HAP-1 (cell line): ENCODE results near the gene BHLHE23.
A peak's percentile ranks its signal among the peaks of the same experiment; 100 is the strongest.

Source experiments
- DNase-seq, 2 experiments: peaks; one replicate each; pipeline ENCODE4 v3.0.0-alpha.2; 2016 to 2020; ENCODE audit warnings: low spot score in 2 of 2
- H3K27me3 ChIP-seq: fragments of 250-450 bp; sonication (Bioruptor Pico); 2 replicates; pipeline ENCODE4 v1.5.1; 2020; ENCODE audit warnings: low read depth, mild to moderate bottlenecking, moderate library complexity
- H3K36me3 ChIP-seq: fragments of 250-450 bp; sonication (Bioruptor Pico); replicated peaks from 2 replicates; pipeline ENCODE4 v1.5.1; 2020; ENCODE audit warnings: mild to moderate bottlenecking
- H3K4me1 ChIP-seq: fragments of 250-450 bp; sonication (Bioruptor Pico); 2 replicates; pipeline ENCODE4 v1.5.1; 2020; ENCODE audit warnings: mild to moderate bottlenecking
- H3K4me3 ChIP-seq: fragments of 250-450 bp; sonication (Bioruptor Pico); 2 replicates; pipeline ENCODE4 v1.5.1; 2020; ENCODE audit warnings: mild to moderate bottlenecking, moderate library complexity
- H3K9me3 ChIP-seq: fragments of 250-450 bp; sonication (Bioruptor Pico); 2 replicates; pipeline ENCODE4 v1.5.1; 2020; ENCODE audit warnings: mild to moderate bottlenecking, moderate library complexity
- in situ Hi-C: fragments of 300-500 bp; cut with MboI; formaldehyde crosslinking; loops from 3 replicates; pipeline ENCODE4 v1.14.3; 2020; ENCODE audit warnings: low sequenced_read_pairs, inconsistent platforms, mixed read lengths

The BHLHE23 gene

DNA sequence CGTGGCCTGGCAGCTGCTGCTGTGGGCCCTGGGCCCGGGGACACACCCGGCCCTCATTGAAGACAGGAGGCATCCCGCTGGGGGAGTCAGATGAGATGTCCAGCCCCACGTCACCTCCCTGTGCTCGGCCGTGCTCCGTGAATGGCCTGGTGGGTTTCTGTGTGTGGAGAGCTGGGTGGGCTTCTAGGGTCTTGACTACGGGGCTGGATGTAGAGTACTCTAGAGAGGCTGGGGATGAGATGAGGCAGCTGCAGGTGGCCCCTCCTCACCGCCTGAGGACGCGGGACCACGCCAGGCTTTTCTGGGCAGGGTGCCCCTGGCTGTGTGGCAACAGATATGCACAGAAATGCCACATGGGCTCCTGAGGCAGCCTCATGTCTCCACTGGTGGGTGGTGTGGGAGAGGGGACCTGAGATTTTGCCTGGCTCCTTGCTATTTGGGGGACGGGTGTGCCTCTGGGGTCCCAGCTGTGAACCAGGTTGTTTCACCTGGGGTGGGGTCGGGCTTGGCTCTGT lies 8.4 kb upstream of the BHLHE23 start:
- Histone ChIP-seq H3K4me1 (no peaks in the 10 kb centered on the region), H3K36me3 (no peaks in the 10 kb centered on the region), H3K4me3 (no peak overlapping the region), H3K27me3 (peaks cover 74% of the 10 kb centered on the region), H3K9me3 (peaks cover 6% of the 10 kb centered on the region)
- in situ Hi-C loops = no loop called here
- no peak for DNase-seq

DNA sequence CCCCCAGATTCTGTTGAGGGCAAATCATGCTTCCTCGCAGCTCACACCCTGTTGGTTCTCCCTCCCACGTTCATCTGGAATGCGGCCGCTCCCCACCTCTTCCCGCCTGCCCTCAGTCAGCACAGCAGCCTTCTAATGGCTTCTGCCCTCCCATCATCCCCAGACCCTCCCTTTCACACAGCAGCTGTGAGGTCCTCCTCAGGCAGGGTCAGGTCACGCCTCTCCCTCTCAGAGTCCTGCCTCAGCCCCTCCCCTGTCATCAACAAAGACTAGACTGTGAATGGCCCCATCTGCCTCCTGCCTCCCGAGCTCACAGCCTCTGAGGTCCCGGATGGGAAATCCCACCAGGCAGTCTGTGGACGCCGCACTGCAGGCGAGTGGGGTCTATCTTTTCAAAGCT lies 7.9 kb upstream of the BHLHE23 start:
- in situ Hi-C loops = no loop called here
- Histone ChIP-seq H3K4me1 (no peaks in the 10 kb centered on the region), H3K36me3 (no peaks in the 10 kb centered on the region), H3K27me3 (peaks cover 78% of the 10 kb centered on the region), H3K4me3 (no peak overlapping the region), H3K9me3 (peaks cover 6% of the 10 kb centered on the region)
- peak; percentile 9 to 32 for DNase-seq

DNA sequence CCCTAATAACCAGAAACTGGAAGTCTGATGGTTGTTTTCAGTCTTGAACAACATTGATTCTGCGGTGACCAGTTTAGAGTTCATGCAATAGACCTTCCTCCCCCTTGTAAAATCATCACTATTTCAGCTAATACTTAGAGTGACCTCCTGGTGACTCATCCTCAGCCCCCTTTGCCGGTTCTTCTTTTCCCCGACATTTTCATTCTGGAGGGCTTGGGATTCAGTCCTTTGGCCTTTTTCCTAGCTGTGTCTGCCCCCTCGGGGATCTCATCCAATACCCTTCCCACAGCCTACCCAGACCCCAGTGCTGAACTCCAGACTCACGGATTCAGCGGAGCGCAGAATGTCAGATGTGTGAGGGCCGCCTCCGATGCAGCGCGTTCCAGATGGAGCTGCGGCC lies 7.5 kb upstream of the BHLHE23 start:
- H3K36me3 ChIP-seq = no peaks in the 10 kb centered on the region
- in situ Hi-C loops = no loop called here
- H3K9me3 ChIP-seq = peaks cover 6% of the 10 kb centered on the region
- H3K4me3 ChIP-seq = no peak overlapping the region
- no peak for DNase-seq
- no peaks in the 10 kb centered on the region for H3K4me1 ChIP-seq
- H3K27me3 ChIP-seq = peaks cover 80% of the 10 kb centered on the region

DNA sequence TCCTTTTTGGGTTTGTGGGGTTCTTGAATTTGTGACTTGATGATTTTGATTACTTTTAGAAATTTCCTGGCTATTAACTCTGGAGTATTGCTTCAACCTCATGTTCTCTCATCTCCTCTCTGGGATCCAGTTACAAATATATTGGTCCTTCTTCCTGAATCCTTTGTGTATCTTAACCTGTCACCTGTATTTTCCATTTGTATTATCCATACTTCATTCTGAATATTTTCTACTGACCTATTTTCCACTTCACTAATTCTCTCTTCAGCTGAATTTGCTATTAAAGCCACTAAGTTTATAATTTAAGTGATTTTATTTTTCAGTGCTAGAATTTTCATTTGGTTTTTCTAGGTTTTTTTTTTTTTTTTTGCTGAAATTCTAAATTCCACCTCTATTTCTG lies 6.4 kb upstream of the BHLHE23 start:
- H3K9me3 ChIP-seq = peaks cover 6% of the 10 kb centered on the region
- DNase-seq = no peak
- in situ Hi-C loops = no loop called here
- no peaks in the 10 kb centered on the region for H3K36me3 ChIP-seq
- H3K4me3 ChIP-seq = no peak overlapping the region
- peaks cover 82% of the 10 kb centered on the region for H3K27me3 ChIP-seq
- no peaks in the 10 kb centered on the region for H3K4me1 ChIP-seq

DNA sequence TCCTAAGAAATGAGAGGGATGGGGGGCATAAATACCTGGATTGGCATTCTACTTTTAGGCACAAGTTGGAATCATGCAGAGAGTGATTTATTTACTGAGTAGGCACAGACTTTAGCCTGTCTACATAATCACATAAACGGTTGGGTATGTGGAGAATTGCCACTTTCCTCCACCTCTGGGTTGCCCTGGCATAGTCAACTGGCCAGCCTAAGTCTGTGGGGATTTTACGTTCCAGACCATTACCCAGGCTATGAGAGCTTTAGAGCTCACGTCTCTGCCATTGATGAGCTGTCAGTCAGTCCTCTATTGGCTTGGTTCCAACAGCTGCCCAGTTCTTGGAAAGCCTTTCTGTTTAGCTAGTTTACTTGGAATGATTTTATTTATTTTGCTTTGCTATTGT lies 5.0 kb upstream of the BHLHE23 start:
- peaks cover 85% of the 10 kb centered on the region for H3K27me3 ChIP-seq
- H3K4me3 ChIP-seq = no peak overlapping the region
- H3K9me3 ChIP-seq = peaks cover 6% of the 10 kb centered on the region
- no peaks in the 10 kb centered on the region for H3K36me3 ChIP-seq
- no peaks in the 10 kb centered on the region for H3K4me1 ChIP-seq
- in situ Hi-C loops = no loop called here
- DNase-seq = no peak

DNA sequence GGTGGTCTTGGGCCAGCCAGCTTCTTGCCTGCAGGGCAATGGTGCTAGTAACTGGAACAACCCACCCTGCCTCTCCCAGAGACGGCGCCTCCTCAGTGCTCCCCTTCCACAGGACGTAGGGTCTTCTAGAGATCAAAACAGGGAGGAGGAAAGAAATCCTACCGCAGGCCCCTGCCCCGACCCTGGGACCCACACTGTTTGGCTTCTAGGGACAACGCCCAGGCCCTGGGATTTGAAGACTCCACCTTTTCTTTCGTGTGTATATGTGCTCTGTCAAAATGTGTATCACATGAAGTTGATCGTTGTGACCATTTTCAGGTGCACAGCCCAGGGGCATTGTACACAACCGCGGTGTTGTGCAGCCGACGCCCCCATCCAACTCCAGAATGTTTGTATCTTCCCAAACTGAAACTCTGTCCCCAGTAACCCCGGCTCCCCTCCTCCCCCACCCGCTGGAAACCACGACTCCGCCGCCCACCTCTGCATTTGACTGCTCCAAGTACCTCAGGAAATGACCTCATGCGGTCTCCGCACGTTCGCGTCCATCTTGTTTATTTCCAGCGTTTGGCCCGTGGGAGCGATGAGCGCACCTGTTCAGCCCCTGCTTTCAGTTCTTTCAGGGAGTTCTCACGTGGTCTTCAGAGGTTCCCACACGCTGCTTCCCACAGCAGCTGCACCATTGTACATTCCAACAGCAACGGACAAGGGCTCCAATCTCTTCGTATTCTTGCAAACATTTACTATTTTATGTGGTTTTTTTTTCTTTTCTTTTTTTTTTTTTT lies 3.4 kb upstream of the BHLHE23 start:
- Histone ChIP-seq H3K9me3 (peaks cover 6% of the 10 kb centered on the region), H3K4me1 (no peaks in the 10 kb centered on the region), H3K4me3 (no peak overlapping the region), H3K36me3 (no peaks in the 10 kb centered on the region), H3K27me3 (peaks cover 87% of the 10 kb centered on the region)
- in situ Hi-C loops = loop anchor here (10.0 kb wide), 1 partner anchor 105 kb away; no protein-coding TSS in a partner anchor
- no peak for DNase-seq

DNA sequence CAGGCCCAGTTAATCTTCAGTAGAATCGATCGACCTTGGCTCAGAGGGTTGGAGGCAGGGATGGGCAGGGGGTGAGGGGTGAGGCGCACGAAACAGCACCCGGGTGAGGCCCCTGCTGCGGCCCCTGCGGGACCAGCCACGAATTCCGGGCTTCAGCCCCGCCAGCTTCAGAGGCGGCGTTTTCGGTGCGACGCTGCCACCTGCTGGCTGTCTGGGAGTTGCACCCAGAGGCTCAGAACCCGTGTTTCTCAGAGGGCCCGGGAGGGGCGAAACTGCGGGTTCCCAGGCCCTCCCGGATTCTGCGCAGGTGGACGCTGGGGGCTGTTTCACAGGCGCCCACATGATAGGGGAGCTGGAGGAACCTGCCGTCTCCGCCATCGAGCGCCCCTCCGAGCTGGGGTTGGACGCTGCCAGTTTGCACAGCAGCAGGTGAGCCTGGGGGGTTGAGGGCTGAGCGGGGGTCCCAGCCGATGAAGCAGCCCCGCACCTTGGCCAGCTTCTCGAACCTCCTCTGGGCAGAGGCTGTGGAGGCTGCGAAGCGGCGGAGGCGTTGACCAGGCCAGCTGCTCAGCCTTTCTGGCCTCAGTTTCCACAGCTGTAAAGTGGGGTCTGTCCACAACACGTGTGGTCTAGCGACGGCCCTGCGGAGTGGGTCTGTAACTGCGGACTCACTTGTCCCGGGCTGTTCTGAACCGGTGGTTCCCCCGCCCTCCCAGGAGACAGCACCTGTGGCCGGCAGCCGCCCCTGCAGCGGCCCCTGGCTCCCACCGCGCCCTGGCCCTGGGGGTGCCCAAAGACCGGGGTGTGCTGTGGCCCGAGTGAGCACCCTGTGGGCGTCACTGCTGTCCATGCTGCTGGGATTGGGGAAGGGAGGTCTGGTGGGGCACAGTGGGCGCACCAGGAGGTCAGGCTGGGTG lies 2.5 kb upstream of the BHLHE23 start:
- peak; percentile 41 to 88 for DNase-seq
- Histone ChIP-seq H3K4me3 (no peak overlapping the region), H3K36me3 (no peaks in the 10 kb centered on the region), H3K9me3 (peaks cover 6% of the 10 kb centered on the region), H3K4me1 (no peaks in the 10 kb centered on the region), H3K27me3 (peaks cover 89% of the 10 kb centered on the region)
- in situ Hi-C loops = loop anchor here (10.0 kb wide), 1 partner anchor 105 kb away; no protein-coding TSS in a partner anchor

DNA sequence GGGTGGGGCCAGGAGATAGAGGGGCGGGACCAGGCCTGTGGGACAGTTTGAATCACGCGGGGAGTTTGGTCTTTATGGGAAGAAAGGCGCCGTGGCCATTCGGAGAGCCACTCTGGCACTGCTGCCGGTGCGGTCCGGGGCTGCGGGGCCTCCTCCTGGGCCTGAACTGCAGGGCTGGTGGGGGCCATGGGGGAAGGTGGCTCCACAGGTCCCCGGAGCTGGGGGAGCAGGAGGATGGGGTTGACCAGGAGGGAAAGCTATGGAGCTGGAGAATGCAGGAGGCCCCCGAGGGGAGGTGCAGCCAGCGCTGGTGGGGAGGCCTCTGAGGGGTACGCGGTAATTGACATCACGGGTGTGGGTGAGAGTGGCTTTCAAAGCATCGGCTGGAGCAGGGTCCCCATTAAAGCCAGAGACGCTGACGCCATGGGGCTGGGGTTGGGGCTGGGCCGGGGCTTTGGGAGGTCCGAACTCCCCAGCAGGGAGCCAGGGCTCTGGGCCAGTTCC lies 1.8 kb upstream of the BHLHE23 start:
- no peak overlapping the region for H3K4me3 ChIP-seq
- DNase-seq = no peak
- H3K9me3 ChIP-seq = peaks cover 6% of the 10 kb centered on the region
- H3K36me3 ChIP-seq = no peaks in the 10 kb centered on the region
- H3K27me3 ChIP-seq = peaks cover 89% of the 10 kb centered on the region
- H3K4me1 ChIP-seq = no peaks in the 10 kb centered on the region
- in situ Hi-C loops = loop anchor here (10.0 kb wide), 1 partner anchor 104 kb away; no protein-coding TSS in a partner anchor

DNA sequence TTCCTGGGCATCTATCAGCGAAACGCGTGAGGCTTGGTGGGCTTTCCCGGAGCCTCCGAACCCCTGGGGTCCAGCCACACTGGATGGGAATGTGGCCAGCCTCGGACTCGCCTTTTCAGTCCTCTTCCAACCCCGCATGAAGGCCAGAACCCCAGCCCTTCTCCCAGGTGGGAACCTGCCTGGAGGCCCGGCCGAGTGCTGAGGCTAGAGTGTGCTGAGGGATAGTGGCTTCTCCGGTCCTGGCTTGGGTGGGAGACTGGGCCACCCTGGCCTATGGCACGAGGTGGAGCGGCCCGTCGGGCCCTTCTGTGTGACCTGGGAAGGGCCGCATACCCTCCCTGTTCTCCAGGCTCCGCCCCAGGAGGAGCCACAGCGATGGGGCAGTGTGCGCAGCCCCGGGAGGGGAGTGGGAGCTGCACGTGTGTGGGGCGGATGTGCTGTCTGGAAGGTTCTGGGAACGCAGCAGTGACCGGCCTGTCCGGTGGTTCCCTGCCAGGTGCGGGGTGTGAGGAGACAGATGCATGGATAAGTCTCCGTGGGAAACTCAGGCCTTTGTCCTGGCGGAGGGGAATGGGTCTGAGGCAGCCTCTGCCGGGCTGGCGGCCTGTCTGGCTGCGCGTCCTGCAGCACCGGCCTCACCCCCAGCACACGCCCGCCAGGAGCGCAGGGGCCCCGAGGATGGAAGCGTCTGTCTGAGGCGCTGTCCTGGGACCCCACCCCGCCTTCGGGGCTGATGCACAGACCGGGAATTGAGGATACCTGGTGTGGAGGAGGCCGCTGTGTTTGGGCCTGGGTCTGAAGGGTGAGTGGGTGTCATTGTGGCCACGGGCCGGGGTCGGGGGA lies 1.1 kb upstream of the BHLHE23 start:
- H3K9me3 ChIP-seq = peaks cover 1% of the 10 kb centered on the region
- DNase-seq = no peak
- H3K4me3 ChIP-seq = no peak overlapping the region
- H3K4me1 ChIP-seq = no peaks in the 10 kb centered on the region
- peaks cover 90% of the 10 kb centered on the region for H3K27me3 ChIP-seq
- in situ Hi-C loops = loop anchor here (10.0 kb wide), 1 partner anchor 103 kb away; no protein-coding TSS in a partner anchor
- H3K36me3 ChIP-seq = no peaks in the 10 kb centered on the region

DNA sequence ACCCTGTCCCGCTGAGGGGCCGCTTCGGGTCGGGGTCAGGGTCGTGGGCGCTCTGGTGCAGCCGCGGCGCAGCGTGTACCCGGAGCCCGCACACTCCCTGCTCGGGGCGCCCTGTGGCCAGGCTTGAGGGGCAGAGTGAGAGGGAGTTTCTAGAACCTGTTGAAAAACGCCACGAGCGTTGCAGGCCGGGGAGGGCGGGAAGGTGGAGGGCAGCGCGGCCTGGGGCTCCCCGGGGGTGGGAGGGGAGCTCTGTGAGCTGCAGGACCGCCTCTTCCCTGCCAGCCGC lies 539 bp upstream of the BHLHE23 start:
- no peak for DNase-seq
- Histone ChIP-seq H3K27me3 (peaks cover 92% of the 10 kb centered on the region), H3K36me3 (no peaks in the 10 kb centered on the region), H3K4me1 (no peaks in the 10 kb centered on the region), H3K4me3 (no peak overlapping the region), H3K9me3 (no peaks in the 10 kb centered on the region)
- in situ Hi-C loops = loop anchor here (10.0 kb wide), 1 partner anchor 103 kb away; no protein-coding TSS in a partner anchor

DNA sequence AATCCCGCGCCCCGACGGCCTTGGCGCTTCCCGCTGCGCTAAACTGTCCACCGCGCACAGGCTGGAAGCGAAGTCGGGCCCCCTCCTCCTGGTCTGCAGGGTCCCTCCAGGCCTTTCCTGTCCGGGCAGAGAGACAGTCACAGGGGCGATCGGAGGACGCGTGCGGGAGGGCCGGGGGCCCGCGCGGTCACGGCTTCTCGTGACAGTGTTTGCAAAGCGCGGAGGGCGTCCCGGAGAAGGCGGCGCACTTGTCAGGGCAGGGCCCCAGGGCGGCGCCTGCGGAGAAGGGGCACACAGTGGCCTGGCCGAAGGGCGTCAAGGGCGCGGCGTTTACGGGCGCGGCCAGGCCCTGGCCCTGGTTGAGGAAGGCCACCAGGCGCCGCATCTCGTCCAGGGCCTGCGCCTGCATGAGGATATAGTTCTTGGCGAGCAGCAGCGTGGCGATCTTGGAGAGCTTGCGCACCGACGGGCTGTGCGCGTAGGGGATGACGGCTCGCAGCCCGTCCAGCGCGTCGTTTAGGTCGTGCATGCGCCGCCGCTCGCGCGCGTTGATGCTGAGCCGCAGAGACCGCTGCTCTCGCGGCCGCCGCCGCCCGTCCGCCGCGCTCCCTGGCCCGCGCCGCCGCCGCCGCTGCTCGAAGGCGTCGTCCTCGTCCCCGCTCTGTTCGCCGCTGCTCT lies 763 bp downstream of the BHLHE23 start:
- peaks cover 90% of the 10 kb centered on the region for H3K27me3 ChIP-seq
- H3K9me3 ChIP-seq = no peaks in the 10 kb centered on the region
- in situ Hi-C loops = loop anchor here (10.0 kb wide), 1 partner anchor 101 kb away; no protein-coding TSS in a partner anchor
- H3K4me1 ChIP-seq = no peaks in the 10 kb centered on the region
- H3K4me3 ChIP-seq = no peak overlapping the region
- H3K36me3 ChIP-seq = no peaks in the 10 kb centered on the region
- no peak for DNase-seq

DNA sequence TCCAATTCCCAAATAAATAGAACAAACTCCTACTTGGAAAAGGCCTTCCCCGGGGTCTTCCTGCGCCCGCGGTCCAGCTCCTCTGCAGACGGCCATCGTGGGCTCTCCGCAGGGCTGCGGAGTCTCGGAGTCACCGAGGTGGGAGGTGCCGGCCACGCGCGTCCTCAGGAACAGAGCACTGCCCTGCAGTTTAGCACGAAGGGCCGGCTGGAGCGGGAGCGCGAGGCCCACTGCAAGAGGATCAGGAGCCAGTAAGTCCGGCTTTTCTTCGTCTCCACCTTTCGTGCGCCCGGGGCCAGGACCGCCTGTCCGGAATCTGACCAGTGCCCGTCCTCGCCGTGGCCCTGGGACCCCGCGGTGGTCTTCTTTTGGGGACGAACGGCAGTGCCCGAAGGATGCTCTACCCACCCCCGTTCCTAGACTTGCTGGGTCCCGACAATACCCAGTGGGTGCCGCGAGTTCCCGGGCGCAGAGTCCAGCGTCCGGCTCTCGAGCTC lies 1.4 kb downstream of the BHLHE23 start:
- no peaks in the 10 kb centered on the region for H3K9me3 ChIP-seq
- in situ Hi-C loops = loop anchor here (10.0 kb wide), 1 partner anchor 101 kb away; no protein-coding TSS in a partner anchor
- no peak for DNase-seq
- H3K36me3 ChIP-seq = no peaks in the 10 kb centered on the region
- no peaks in the 10 kb centered on the region for H3K4me1 ChIP-seq
- H3K27me3 ChIP-seq = peaks cover 92% of the 10 kb centered on the region
- no peak overlapping the region for H3K4me3 ChIP-seq
